ENCODE measurements around the gene YPEL1.
"Not testable (repeated sequence)": the region's sequence is repeated elsewhere in the genome, so short reads cannot be mapped to it uniquely, and the experiment has no call there.

Gene YPEL1

DNA sequence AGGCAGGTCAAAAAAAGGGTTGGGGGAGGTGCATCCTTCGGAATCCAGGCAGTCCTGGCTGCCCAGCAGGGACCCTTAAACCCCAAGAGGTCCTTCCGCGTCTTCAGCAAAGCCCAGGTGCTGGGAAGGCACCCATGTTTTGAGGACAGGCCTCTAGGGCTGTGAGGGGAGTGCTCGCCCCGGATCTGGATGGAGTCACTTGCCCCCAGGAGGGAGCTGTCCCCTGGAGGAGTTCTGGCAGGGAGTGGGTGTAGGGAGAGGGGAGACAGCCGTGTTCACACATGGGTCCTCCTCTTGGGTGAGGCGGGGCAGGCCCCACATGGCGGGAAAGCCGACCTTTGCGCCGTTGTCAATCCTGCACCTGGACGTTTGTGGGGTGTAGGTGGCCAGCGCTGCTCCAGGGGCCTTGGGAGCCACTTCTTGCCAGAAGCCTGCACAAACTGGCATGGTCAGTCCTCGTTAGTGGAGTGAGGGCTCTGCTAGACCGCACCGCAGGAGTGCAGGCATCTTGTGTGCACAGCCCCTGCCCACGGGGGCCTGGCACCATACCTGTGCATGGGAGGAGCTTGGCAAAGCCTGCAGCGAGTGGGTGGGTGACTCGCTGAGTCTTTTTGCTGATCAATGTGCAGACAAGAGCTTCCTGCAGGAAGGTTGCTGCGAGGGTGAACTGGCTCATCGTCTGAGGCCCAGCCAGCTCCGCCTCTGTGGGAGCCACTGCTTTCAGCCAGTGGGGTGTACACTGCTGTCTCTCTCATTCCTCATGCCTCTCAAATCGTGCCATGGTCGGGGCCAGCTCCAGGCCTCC is 53.8 kb downstream of the YPEL1 start:
- DNase-seq = no peak

DNA sequence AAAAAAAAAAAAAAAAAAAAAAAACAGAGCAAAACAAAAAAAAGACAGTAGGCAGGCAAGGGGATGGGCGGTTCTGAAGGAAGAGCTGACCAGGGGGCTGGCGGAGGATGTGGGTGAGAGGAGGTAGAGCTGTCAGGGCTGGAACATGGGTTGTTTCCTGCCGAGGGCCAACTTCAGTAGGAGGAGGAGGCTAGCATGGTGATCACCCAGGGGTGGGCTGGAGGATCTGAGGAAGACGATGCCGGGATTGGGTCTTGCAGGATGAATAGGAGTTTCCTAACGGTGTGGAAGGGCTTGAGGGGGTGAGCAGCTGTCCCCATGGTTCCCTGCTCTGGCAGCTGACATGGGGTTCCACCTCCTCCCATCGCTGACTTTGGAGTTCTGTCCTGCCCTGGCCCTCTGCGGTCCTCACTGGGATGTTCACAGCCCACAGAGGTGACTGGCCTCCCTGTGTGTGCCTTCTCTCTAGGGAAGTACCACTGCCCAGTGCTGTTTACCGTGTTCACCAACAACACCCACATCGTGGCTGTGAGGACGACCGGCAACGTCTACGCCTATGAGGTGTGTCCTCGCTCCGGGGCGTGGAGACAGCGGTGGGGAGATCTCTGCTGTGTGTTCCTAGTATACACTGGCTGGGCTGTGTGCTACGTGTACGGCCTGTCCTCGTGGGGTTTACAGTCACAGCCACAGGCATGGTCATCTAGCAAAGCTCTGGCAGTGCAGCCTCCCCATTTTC is 54.6 kb downstream of the YPEL1 start:
- DNase-seq = no peak

DNA sequence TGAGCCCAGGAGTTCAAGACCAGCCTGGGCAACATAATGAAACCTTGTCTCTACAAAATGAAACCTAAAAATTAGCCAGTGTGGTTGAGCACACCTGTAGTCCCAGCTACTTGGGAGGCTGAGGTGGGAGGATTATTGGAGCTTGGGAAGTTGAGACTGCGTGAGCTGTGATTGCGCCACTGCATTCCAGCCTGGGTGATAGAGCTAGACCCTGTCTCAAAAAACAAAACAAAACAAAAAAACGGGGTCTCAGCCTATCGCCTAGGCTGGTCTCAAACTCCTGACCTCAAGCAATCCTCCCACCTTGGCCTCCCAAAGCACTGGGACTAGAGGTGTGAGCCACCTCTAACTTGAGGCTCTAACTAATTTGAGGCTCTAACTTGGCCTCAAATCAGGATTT is 56.2 kb downstream of the YPEL1 start:
- no peak for DNase-seq

DNA sequence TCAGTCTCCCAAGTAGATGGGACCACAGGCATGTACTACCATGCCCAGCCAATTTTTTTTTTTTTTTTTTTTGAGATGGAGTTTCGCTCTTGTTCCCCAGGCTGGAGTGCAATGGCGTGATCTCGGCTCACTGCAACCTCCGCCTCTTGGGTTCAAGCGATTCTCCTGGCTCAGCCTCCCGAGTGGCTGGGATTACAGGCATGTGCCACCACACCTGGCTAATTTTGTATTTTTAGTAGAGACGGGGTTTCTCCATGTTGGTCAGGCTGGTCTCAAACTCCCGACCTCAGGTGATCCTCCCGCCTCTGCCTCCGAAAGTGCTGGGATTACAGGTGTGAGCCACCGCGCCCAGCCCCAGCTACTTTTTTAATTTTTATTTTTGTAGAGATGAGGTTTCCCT is 56.8 kb downstream of the YPEL1 start:
- DNase-seq = not testable (repeated sequence)

DNA sequence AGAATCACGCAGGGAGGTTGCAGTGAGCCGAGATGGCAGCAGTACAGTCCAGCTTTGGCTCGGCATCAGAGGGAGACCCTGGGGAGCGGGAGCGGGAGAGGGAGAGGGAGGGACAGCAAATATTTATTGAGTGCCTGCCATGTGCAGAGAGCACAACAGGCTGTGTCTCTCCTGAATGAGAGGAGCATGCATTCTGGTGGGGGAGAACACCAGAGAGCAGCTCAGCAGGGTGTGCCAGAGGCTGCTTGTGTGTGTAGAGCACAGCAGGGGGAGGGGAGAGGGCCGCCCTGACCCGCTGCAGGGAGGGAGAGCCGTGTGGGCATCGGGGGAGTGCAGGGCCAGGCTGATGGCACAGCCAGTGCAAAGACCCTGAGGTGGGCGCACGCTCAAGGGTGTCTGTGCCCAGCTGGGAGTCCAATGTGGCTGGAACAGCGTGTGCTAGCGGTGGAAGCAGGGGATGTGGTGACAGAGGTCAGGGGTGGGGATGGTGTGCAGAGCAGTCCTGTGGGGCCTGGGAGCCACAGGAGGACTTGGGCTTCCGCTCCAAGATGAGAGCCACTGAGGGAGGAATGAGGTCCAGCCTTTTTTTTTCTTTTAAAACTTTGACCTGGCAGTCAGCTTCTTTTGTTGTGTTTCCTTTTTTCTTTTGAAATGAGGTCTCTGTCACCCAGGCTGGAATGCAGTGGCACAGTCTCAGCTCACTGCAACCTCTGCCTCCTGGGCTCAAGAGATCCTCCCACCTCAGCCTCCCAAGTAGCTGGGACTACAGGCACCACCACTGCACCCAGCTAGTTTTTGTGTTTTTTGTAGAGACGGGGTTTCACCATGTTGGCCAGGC is 57.8 kb downstream of the YPEL1 start:
- DNase-seq = no peak

DNA sequence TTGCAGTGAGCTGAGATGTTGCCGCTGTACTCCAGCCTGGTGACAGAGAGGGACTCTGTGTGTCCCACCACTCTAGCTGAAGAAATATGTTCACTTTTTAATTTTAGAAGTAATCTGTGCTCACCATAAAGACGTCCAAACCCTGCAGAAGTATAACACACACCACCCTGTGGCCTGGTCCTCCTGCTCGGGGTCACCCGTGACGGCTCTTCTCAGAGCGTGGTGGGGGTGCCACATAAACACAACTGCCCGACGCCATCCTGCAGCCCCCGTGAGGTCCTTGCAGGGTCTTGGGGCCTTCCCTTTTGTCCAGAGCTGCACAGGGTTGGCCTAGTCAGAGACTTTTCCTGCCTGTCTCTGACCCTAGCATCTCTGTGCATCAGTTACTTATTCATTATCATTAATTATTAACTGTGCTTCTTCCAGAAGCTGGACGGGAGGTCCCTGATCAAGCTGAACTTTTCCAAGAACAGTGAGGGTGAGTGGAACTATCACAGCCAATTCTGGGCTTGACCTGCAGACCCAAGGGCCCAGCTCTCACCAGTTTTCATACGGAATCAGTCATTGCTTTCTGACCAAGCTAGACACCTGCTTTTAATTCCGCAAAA is 60.9 kb downstream of the YPEL1 start:
- no peak for DNase-seq

DNA sequence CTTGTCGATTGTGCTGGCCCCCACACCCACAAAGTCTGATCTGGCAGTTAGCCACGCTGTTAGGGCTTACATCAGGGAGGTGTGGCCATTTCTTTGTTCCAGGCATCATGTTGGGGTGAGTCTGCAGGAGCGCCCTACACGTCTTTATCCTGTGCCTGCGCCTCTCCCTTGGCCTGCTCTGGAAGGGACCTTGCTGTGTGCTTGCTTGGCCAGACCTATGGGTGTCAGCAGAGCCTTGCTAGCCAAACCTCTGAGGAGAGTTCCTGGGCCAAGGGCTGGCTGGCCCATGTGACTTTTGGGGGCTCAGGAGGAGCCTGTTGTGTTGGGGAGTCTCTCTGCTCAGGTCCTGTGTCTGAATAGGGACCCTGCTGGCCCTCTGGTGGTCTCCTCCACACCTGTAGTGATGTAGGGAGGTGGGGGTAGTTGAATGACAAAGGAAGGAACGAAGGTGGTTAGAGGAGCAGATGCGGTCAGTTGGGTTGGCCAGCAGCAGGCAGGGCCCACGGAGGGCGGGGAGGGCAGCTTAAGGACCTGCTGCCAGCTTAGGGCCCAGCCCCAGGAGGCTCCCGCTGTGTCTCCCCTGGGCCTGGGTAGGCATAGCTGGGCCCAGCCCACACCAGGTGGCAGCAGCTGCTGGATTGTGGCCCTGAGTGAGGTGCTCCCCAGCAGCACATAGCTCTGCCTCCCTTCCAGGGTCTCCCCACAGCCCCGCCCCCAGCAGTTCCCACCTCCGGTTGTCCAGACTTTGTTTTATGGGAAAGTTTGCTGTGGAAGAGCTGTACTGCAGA is 61.9 kb downstream of the YPEL1 start:
- no peak for DNase-seq

DNA sequence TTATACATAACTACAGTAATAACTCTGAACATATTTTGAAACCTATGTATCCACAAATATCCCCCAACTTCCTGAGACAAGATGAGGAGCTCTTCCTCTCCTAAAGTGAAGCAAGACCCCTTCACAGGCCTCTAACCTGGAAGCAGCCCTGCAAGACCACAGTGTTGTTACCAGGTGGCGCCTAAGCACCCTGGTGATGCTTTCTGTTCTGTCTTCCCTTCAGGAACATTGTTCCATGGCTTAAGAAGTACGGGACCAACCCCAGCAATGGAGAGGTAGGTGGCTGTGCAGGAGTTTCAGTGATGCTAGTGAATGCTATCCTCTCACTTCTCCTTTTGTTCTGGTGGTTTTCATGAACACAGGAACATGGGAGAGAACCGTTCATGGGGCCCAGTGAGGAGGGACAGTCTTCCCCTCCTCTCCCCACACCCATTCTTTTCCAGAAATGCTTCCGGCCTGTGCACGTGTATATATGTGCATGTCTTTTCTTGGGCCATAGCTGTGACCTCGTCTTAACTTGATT is 63.4 kb downstream of the YPEL1 start:
- DNase-seq = no peak

DNA sequence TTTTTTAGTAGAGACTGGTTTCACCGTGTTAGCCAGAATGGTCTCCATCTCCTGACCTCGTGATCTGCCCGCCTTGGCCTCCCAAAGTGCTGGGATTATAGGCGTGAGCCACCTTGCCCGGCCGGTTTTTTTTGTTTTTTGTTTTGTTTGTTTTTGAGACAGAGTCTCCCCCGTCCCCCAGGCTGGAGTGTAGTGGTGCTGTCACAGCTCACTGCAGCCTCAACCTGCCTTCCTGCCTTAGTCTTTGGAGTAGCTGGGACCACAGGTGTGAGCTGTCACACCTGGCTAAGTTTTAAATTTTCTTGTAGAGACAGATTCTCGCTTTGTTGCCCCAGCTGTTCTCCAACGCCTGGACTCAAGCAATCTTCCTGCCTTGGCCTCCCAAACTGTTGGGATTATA is 66.6 kb downstream of the YPEL1 start:
- no peak for DNase-seq

DNA sequence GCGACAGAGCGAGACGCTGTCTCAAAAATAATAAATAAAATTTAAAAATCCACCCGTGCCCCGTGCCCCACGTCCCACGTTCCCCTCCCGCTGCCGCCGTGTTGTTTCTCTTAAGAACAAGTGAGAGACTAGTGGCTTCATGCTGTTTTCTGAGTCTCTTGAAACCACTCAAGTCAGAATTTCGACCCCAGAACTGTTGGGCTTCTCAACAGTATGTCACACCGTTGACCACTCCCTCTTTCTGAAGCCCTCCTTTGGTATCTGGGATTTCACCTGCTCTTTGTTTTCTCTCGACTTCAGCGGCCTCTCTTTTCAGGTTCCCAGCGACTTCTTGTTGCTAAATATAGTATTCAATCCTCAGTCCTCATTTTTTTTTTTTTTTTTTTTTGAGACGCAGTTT is 68.8 kb downstream of the YPEL1 start:
- DNase-seq = no peak

DNA sequence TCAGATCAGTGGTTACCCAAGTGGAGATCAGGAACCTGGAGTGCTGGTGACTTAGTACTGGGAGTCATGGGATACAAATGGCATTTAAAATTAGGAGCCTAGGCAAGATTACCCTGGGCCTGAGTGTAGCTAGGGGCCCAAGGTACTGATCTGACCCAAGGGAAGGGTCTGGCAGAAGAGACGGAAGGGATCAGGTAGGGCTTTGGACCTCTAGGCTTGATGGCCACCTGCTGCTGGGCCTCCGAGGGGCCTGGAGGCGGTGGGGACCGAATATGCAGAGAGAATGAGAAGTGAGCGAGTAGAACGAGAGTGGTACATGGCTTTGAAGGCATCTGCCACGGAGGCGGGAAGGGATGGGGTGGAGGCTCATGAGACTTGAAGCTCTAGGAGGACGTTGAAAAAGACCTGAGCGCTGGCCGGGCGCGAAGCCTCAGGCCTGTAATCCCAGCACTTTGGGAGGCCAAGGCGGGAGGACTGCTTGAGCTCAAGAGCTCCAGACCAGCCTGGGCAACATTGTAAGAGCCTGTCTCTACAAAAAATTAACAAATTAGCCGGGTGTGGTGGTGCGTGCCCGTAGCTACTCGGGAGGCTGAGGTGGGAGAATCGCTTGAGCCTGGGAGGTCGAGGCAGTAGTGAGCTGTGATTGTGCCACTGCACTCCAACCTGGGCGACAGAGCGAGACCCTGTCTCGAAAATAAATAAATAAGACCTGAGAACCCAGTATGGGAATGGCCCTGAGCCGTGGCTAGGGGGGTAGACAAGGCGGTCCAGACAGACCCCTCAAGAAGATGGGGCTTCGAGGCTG is 70.3 kb downstream of the YPEL1 start:
- DNase-seq = no peak

DNA sequence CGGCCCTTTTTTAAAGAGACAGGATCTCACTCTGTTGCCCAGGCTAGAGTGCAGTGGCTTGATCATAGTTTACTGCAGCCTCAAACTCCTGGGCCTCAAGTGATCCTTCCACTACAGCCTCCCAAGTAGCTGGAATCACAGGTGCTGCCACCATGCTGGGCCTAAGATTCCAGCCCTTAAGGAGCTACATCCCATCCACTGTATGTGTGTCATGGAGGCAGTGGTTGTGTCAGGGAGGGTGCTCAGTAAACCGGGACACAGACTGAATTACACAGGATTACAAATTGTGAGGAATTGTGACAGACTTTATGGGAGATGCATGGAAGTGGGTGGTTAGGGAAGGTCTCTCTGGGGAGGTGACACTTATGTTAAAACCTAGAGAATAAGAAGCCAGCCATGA is 71.9 kb downstream of the YPEL1 start:
- no peak for DNase-seq

DNA sequence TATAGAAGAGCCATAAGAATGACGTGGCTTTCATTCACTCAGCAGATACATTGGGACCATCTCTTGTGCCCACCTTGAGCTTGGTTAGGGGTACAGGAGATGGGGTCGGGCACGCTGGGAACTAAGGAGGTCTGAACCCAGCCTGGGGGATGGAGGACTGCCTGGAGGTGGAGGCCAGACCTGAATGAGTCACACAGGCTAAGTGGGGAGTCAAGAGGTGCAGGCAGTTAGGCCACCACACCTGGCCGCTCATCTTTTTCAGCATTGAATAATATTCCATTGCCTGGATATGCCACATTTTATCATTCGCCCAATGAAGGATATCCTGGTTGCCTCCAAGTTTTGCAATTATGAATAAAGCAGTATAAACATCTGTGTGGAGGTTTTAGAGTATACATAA is 73.6 kb downstream of the YPEL1 start:
- no peak for DNase-seq

DNA sequence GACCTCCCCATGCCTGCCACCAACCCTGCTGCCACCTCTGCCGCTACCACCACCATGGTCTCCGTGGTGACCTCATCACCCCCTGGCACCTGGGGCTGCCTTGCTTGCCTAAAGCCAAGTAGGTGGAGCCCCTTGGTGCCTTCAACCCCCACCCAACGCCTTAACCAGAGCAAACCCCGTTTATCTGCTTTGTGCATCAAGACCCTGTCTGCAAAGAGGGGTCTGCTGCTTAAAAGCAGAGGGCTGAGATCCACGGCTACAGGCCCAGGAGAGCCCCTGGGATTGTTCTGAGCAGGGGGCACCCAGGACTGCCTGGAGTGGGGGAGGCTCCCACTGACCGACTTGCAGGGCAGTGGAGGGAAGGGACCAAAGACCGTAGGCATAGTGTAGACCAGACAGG is 74.7 kb downstream of the YPEL1 start:
- no peak for DNase-seq

DNA sequence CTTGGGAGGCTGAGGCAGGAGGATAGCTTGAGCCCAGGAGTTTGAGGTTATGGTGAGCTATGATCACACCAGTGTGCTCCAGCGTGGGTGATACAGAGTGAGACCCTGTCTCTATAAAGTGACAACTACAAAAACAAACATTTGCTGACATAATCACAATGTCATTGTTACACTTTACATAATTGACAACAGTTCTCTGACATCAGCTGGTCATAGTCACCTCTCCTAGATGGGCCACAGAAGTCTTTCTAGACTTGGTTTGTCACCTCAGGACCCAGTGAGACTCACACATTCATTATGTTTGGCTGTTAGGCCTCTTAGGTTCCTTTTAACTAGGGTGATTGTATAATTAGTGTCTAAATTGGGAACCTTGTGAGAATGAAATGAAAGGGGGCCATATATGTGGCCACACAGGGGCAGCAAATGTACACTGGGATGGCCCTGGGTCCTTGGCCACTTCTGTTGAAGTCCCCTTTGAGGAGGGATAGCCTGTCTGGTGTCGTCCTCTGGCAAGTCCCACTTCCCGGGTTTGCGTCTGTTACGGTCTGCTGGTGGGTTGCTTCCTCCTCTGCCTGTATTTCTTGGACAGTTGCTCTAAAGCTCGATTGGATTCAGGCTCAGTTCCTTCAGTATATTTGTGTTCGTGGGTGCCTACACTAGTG is 75.6 kb downstream of the YPEL1 start:
- DNase-seq = no peak

DNA sequence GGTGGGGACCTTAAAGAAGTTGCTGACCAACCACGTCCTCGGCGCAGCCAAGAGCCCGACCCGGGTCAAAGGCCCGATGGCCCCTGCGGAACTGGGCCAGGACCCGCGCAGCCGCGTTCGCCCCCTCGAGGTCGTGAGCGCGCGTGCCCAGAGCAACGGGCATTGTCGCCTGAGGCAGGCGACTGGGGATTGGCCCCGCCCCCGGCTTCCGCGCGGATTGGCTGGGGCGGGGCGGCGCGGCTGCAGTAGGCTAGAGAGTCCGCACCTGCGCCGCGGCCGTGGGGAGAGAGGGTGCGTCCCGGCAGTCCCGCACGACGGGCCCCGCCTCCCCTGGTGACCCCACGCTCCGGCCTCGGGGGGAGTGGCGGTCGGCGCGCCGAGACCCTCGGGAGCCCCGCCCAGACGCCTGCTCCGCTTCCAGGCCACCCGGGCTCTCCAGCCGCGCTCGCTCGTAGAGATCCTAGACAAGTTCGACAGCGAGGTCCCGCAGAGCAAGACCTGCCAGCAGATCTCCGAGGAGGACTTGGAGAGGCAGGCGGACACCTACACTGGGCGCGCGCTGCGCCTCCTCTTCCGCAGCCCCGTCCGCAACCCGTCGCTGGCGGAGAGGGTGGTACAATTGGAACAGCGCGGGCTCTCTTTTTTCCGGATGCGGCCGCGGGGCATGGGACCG is 78.1 kb downstream of the YPEL1 start:
- DNase-seq = peak; percentile 61

DNA sequence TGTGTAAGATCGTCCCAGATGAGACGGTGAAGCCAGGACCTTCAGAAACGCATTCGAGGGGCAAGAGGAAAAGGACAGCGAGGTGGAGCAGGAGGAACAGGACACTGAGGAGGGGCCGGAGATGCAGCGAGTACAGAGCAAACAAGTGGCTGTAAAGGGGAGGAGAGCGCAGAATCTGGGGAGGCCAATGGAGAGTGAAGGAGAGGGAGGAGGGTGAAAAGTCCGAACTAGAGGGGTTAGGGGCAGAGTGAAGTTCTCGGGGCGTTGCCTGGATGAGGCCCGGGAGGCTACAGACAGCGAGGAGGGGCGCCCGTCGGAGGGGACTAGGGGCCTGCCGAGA is 78.6 kb downstream of the YPEL1 start:
- DNase-seq = no peak

DNA sequence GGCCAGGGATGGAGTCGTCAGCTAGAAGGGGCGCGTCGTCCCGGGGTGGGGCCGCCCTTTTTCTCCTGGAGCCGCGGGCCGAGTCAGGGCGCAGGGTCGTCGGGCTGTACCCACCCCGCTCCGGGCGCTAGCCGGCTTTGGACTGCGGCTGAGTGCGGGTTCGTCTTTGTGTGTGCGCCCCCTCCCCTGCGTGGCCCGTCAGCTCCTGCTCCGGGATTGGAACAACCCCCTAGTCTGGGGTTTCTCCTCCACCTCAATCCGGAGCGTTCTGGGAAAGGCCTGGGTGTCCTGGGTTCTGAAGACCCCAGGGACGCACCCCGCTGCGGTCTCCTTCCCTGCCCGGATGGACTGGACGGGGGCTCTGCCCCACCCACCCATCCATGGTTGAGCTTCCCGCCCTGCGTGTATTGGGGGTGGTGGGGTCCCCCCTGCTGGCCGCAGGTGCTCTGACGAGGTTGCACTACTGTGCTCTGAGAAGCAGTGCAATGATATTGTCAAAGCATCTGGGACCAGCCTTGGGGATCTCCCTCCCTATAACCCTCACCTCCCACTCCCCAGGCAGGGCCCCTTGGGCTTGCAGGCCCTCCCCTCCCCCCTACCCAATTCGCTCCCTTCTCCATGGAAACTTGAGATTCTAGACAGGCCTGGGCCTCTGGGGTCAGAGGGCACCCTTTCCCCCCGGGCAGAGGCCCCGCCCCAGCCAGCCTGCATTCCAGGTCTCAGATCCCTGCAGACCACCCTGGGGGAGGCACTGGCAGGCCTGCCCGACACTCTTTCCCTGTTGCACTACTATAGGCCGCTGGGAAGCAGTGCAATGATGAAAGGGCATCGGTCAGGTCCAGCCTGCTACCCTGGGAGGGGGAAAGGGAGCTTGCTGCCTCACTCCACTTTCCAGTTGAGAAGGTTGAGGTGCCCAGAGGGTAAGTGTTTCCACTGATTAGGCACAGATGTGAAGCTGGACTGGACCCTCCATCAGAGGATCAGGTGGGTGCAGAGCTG is 82.7 kb downstream of the YPEL1 start:
- no peak for DNase-seq

DNA sequence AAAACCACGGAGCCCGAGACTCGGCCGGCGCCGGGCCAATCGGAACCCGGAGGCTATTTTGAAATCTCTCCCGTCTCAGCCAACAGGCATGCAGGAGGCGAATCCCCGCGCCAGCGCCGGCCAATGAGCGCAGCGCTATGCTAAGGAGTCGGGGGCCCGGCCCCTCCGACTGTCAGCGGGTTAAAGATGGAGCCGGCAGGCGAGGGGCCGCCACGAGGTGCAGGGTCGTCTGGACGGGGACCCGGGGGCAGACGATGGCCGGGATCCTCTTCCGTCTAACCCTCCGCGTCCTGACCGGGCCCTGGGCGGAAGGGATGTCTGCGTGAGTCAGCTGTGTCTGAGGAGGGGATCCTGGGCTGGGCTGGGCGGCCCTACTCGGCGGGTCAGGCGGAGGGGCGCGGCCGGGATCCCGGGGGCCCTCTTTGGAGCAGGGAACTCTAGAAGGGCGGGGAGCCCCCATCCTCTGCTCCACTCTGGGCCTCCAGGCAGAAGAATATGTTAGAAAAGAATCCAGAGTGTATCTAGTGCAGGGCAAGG is 83.5 kb downstream of the YPEL1 start:
- peak; percentile 52 for DNase-seq
